ENCODE results near the gene WDPCP.

GRCh38 chr2:63104482-63104881 is 483.8 kb downstream of the WDPCP start:
- TF ChIP-seq CTCF (IDR thresholded peaks at IDR 0.05) (no peak), POLR2A (IDR thresholded peaks at IDR 0.05) (no peak)
